ENCODE measurements around the gene ATRX.

DNA sequence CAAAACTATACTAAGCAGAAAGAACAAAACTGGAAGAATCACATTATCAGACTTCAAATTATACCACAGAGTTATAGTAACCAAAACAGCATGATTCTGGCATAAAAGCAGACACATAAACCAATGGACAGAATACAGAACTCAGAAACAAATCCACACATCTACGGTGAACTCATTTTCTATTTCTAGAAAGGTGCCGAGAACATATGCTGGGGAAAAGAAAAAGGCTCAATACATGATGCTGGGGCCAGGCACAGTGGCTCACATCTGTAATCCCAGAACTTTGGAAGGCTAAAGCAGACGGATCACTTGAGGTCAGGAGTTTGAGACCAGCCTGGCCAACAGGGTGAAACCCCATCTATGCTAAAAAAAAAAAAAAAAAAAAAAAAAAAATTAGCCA lies 52.7 kb downstream of the ATRX start:
- TF ChIP-seq, protein P1, sequence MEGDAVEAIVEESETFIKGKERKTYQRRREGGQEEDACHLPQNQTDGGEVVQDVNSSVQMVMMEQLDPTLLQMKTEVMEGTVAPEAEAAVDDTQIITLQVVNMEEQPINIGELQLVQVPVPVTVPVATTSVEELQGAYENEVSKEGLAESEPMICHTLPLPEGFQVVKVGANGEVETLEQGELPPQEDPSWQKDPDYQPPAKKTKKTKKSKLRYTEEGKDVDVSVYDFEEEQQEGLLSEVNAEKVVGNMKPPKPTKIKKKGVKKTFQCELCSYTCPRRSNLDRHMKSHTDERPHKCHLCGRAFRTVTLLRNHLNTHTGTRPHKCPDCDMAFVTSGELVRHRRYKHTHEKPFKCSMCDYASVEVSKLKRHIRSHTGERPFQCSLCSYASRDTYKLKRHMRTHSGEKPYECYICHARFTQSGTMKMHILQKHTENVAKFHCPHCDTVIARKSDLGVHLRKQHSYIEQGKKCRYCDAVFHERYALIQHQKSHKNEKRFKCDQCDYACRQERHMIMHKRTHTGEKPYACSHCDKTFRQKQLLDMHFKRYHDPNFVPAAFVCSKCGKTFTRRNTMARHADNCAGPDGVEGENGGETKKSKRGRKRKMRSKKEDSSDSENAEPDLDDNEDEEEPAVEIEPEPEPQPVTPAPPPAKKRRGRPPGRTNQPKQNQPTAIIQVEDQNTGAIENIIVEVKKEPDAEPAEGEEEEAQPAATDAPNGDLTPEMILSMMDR (IDR thresholded peaks at IDR 0.05 in 4 of 5, conservative IDR thresholded peaks at IDR 0.05 in 1 of 5): no peak
- TF ChIP-seq POLR2A (IDR thresholded peaks at IDR 0.05): no peak

All from gastrocnemius medialis (tissue), 4 donors.